Kidney capillary endothelial cell (primary cell): ENCODE results near the gene C12orf43.

ENCODE experiments used
- DNase-seq: peaks from one replicate; pipeline ENCODE4 v3.0.0-alpha.2; 2018; ENCODE audit warnings: low spot score

C12orf43 gene

DNA sequence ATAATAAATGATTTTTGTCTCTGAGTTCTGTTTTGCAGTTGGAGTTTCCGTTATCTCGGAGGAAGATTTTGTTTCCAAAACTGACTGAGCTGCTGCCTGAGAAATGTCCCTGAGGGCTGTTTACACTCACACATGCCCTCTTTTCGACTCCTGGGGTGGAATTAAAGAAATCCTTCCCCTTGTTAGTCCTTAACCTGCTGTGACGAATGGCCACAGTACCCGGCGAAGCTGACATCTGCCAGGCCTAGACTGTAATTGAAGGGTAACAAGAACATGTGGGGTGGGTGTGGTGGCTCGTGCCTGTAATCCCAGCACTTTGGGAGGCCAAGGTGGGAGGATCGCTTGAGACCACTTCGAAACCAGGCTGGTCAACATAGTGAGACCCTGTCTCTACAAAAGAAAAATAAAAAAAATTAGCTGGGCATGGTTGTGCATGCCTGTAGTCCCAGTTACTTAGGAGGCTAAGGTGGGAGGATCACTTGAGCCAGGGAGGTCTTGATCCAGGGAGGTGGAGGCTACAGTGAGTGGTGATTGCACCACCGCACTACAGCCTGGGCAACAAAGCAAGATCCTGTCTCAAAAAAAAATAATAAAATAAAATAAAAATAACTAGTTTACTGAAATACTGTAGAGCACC lies 14.4 kb upstream of the C12orf43 start:
- DNase-seq, result no peak

DNA sequence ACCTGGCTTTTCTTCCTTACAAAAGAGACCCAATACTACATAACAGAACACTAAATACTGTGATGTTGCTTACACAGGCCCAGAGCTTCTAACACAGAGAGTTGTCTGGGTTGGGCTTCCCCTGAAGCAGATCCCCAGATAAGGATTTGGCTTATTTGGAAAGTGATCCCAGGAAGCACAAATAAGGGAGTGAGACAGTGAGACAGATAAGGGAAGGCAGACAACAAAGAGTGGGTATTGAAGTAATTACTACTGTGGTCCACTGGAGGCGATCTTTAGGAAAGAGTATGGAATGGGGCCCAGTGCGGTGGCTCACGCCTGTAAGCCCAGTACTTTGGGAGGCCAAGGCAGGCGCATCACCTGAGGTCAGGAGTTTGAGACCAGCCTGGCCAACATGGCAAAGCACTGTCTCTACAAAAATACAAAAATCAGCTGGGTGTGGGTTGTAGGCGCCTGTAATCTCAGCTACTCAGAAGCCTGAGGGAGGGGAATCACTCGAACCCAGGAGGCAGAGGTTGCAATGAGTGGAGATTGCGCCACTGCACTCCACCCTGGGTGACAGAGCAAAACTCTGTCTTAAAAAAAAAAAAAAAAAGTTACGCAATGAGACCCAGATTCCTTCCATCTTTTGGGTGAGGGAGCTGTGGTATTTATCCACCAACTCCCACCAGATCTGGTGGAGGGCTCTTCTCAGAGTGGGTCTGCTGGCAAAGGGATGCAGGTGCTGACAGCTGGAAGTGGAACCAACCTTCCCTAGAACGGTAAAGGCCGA lies 10.2 kb upstream of the C12orf43 start:
- no peak for DNase-seq

- DNase-seq, result no peak
Observed at GRCh38 chr12:121025442-121026226, 9.3 kb upstream of the C12orf43 start.

DNA sequence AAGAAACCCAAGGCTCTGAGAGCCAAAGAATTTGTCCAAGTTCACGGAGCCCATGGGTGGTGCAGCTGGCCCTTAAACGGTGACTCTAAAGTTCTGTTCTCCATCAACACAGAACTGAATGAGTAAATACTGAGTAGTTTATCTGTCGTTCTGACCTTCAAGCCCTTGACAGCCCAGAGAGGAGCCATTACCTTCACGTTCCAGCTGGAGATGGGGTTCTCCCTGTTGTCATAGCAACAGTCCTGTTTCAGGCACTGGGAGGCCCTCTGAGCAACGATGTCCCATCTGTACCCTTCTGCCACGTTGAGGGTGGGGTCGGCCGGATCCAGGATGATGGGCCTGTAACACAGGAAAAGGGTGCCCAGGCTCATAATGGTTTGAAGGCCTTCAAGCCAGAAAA lies 7.5 kb upstream of the C12orf43 start:
- no peak for DNase-seq

- no peak for DNase-seq
Observed at GRCh38 chr12:121022713-121023112, 6.4 kb upstream of the C12orf43 start.

- DNase-seq, result no peak
Observed at GRCh38 chr12:121021754-121022153, 5.5 kb upstream of the C12orf43 start.

- no peak for DNase-seq
Observed at GRCh38 chr12:121018860-121019617, 2.8 kb upstream of the C12orf43 start.

GRCh38 chr12:121017966-121018491 lies 1.7 kb upstream of the C12orf43 start:
- no peak for DNase-seq

- no peak for DNase-seq
Observed at GRCh38 chr12:121013715-121014114, 2.6 kb downstream of the C12orf43 start.

DNA sequence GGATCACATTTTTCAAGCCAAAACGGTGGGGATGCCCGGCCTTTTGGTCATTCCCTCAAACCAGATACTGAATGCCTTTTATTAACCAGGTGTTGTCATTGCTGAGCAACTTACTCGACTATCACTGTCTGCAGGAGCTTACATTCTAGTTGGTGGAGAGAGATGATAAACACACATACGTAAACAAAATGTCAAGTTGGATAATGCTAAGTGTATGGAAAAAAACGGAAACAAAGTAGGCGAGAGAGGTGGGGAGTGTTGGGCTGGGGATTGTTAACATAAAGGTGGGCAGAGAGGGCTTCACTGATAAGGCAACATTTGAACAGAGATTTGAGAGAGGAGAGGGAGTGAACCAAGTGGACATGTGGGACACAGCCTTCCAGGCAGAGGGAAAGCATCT lies 4.5 kb downstream of the C12orf43 start:
- DNase-seq, result no peak

DNA sequence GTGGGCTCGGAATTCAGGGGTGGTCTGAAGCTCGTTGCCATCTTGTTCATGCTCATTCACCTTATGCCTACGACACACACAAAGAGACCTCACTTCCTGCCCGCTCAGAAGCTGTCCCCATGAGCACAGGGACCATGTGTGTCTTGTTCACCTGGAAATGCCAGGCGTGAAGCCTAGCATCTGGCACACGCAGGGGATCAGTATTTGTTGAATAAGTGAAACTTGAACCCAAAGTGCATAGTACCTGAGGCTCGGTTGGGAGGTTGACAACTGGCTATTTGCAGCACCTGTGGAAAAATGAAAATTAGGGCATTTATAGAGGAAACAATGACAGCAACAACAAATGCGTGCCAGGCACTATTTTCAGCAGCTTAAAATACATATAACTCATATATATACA lies 5.4 kb downstream of the C12orf43 start:
- no peak for DNase-seq

GRCh38 chr12:121009741-121010140 lies 6.5 kb downstream of the C12orf43 start:
- no peak for DNase-seq

DNA sequence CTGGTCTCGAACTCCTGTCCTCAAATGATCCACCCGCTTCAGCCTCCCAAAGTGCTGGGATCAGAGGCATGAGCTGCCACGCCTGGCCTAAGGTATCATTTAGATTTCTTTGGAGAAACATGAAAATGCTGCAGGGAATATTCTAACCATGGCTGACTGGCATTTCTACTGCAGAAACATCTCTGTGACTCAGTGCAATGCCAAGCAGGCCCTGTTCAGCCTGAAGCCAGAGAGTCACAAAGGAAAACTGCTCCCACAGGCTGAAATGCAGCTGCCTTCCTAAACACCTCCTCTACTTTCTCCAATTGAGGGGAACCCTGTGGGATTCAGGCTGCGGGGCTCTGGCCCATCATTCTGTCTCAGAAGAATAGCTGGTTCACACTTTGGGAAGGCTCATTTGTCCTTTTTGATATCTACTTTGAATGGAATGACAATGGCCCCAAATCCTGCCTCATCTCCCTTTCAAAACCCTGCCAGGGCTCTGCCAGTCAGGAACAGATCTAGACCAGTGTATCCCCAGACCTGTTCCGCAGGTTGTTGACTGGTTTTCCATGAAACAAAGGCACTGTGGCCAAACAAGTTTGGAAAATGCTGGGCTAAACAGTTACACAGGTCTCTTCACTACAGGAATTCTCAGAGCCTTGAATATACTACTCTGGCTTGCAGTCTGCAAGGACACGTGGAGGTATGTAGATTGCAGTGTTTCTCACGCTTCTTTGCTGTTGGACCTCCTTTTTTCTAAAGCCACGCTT lies 7.8 kb downstream of the C12orf43 start:
- no peak for DNase-seq

GRCh38 chr12:121005346-121005815 lies 10.9 kb downstream of the C12orf43 start:
- peak; percentile 44 for DNase-seq

- DNase-seq, result no peak
Observed at GRCh38 chr12:121004253-121004815, 12.0 kb downstream of the C12orf43 start.

- no peak for DNase-seq
Observed at GRCh38 chr12:121003650-121004049, 12.6 kb downstream of the C12orf43 start.

GRCh38 chr12:121001841-121002483 lies 14.3 kb downstream of the C12orf43 start:
- DNase-seq, result no peak

- no peak for DNase-seq
Observed at GRCh38 chr12:121001060-121001459, 15.2 kb downstream of the C12orf43 start.

GRCh38 chr12:121000530-121000929 lies 15.8 kb downstream of the C12orf43 start:
- no peak for DNase-seq
